GM23248 (cell line): Measurements from ENCODE around the gene CADPS.

Source experiments
- EZH2 ChIP-seq: fragments of 200-600 bp; sonication (generic); IDR thresholded peaks from 2 replicates; pipeline ENCODE4 v1.6.1; 2018; ENCODE audit warnings: antibody characterized with exemption, mild to moderate bottlenecking; ENCODE audit not compliant: insufficient read depth, poor library complexity, severe bottlenecking
- EZH2phosphoT487 ChIP-seq: fragments of 200-600 bp; sonication (generic); IDR thresholded peaks from 2 replicates; pipeline ENCODE4 v1.6.1; 2018; ENCODE audit warnings: antibody characterized with exemption, moderate library complexity, mild to moderate bottlenecking, low read depth; ENCODE audit not compliant: insufficient read depth

- TF ChIP-seq EZH2 (no peak), EZH2phosphoT487 (no peak)
Observed at GRCh38 chr3:62421207-62421606, 454.0 kb downstream of the CADPS start.
